Measurements from ENCODE around the gene EPHB2. TPM values are rescaled to one million over a fixed set of nuclear protein-coding genes. Genes with fewer than 3 reads are reported as not detected.

The EPHB2 gene
- total RNA-seq, 1 donor from 2014 or later, result 3.9 TPM

DNA sequence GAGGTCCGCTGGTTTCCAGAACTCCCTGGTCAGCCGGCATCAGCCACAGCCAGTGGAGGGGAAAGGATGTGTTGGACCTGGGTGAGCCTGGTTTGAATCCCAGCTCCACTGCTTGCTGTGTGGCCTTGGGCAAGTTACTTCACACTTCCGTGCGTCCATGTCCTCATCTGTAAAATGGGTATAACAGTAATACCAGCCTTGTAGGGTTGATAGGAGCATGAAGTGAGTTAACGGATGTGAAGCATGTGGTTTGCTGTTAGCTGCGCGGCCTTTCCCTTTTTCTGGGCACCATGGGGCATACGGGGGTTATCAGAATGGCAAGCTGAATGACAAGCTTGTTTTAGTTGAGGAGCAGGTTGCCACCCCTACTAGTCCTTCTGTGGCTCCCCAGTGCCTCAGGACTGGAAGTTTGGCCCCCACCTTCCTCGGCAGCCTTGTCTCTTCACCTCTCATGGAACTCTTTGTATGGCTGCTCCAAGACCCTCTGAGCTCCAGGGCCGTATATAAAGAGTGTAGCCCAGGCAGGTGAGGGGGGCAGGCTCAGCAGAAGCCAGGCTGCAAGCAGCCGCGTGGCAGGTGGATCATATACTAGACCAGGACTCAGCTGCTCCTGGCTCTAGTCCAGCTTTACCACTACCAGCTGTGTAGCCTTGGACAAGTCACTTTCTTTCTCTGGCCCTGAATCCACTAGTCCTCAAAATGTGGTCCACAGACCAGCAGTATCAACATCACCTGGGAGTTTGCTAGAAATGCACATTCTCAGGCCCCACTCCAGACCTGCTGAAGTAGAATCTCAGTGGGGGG is 166.7 kb downstream of the EPHB2 start:
- no peak for DNase-seq (ENCODE audit: extremely low spot score in 2 of 2)
- TF ChIP-seq, protein P1, sequence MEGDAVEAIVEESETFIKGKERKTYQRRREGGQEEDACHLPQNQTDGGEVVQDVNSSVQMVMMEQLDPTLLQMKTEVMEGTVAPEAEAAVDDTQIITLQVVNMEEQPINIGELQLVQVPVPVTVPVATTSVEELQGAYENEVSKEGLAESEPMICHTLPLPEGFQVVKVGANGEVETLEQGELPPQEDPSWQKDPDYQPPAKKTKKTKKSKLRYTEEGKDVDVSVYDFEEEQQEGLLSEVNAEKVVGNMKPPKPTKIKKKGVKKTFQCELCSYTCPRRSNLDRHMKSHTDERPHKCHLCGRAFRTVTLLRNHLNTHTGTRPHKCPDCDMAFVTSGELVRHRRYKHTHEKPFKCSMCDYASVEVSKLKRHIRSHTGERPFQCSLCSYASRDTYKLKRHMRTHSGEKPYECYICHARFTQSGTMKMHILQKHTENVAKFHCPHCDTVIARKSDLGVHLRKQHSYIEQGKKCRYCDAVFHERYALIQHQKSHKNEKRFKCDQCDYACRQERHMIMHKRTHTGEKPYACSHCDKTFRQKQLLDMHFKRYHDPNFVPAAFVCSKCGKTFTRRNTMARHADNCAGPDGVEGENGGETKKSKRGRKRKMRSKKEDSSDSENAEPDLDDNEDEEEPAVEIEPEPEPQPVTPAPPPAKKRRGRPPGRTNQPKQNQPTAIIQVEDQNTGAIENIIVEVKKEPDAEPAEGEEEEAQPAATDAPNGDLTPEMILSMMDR (IDR thresholded peaks at IDR 0.05), result no peak
- TF ChIP-seq POLR2A (IDR thresholded peaks at IDR 0.05), result no peak
- no peak for TF ChIP-seq POLR2AphosphoS5 (IDR thresholded peaks at IDR 0.05; ENCODE audit: insufficient read depth in 1 of 2, low read depth in 1 of 2)
- intact Hi-C loops (cut with DNase I), result no loop called here
- Histone ChIP-seq H3K27ac (no peak overlapping the region), H3K27me3 (no peaks in the 10 kb centered on the region), H3K9me3 (no peaks in the 10 kb centered on the region), H3K36me3 (no peaks in the 10 kb centered on the region), H3K4me1 (no peaks in the 10 kb centered on the region), H3K4me3 (no peak overlapping the region)

DNA sequence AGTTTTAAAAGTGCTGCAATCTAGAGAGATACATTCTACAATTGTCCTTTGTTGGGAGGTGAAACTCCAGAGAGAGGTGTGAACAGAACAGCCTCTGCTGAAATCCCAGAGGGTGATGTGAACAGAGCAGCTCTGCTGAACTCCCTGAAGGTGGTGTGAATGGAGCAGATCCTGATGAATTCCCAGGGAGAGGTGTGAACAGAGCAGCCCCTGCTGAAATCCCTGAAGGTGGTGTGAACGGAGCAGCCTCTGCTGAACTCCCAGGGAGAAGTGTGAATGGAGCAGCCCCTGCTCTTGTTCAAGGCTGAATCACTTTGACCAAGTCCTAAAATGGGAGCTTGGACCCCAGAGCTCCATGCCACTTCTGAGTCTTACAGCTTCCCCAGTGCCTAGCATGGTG is 167.3 kb downstream of the EPHB2 start:
- H3K27ac ChIP-seq, result no peak overlapping the region
- no peaks in the 10 kb centered on the region for H3K36me3 ChIP-seq
- no peaks in the 10 kb centered on the region for H3K4me1 ChIP-seq
- no peaks in the 10 kb centered on the region for H3K27me3 ChIP-seq
- TF ChIP-seq, protein P1 (IDR thresholded peaks at IDR 0.05), result no peak
- no peak for TF ChIP-seq POLR2A (IDR thresholded peaks at IDR 0.05)
- TF ChIP-seq POLR2AphosphoS5 (IDR thresholded peaks at IDR 0.05; ENCODE audit: insufficient read depth in 1 of 2, low read depth in 1 of 2), result no peak
- H3K9me3 ChIP-seq, result no peaks in the 10 kb centered on the region
- H3K4me3 ChIP-seq, result no peak overlapping the region
- DNase-seq (ENCODE audit: extremely low spot score in 2 of 2), result no peak
- intact Hi-C loops (cut with DNase I), result no loop called here

DNA sequence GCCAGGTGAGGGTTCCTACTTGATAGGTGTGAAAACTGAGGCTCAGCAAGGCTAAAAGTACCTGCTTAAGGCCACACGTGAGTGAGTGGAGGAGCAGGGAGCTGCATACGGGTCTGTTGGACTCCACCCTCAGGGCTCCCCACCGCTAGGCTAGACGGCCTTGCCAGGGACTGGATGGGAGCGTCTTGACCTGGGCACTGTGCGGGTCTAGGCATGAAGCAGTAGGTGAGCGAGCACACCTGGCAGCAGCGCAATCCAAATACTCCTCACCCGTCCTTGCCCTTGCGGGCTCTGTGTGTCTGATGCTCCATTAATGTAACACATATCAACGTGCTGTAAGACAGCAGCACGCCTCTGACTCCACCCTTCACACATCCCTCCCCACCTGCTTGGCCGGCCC is 168.0 kb downstream of the EPHB2 start:
- TF ChIP-seq, protein P1 (IDR thresholded peaks at IDR 0.05), result no peak
- TF ChIP-seq POLR2AphosphoS5 (IDR thresholded peaks at IDR 0.05; ENCODE audit: insufficient read depth in 1 of 2, low read depth in 1 of 2) (no peak), POLR2A (IDR thresholded peaks at IDR 0.05) (no peak)
- no peak overlapping the region for H3K27ac ChIP-seq
- no peaks in the 10 kb centered on the region for H3K9me3 ChIP-seq
- no peaks in the 10 kb centered on the region for H3K27me3 ChIP-seq
- intact Hi-C loops (cut with DNase I), result no loop called here
- H3K36me3 ChIP-seq, result no peaks in the 10 kb centered on the region
- no peaks in the 10 kb centered on the region for H3K4me1 ChIP-seq
- DNase-seq (ENCODE audit: extremely low spot score in 2 of 2), result no peak
- H3K4me3 ChIP-seq, result no peak overlapping the region

DNA sequence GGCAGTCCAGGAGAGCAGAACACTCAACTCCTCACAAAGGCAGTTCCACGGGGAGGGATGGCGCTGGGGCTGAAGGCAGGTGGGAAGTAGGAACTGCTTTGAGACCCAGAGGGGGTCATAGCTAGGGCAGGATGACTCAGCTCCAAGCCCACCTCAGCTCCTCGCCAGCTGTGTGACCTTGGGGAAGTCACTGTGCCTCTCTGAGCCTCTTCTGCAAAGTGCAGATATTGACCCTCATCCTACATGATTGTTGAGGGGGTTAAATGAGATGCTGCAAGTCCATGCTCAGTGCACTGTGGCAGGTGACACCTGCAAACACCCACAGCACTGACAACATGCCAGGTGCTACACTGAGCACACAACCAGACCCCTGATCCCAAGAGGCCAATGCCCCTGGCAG is 168.8 kb downstream of the EPHB2 start:
- no peak overlapping the region for H3K4me3 ChIP-seq
- no peak for DNase-seq (ENCODE audit: extremely low spot score in 2 of 2)
- TF ChIP-seq POLR2AphosphoS5 (IDR thresholded peaks at IDR 0.05; ENCODE audit: insufficient read depth in 1 of 2, low read depth in 1 of 2) (no peak), POLR2A (IDR thresholded peaks at IDR 0.05) (no peak)
- TF ChIP-seq, protein P1 (IDR thresholded peaks at IDR 0.05), result no peak
- no peaks in the 10 kb centered on the region for H3K27me3 ChIP-seq
- no peaks in the 10 kb centered on the region for H3K4me1 ChIP-seq
- intact Hi-C loops (cut with DNase I), result no loop called here
- no peaks in the 10 kb centered on the region for H3K9me3 ChIP-seq
- H3K27ac ChIP-seq, result no peak overlapping the region
- H3K36me3 ChIP-seq, result no peaks in the 10 kb centered on the region

DNA sequence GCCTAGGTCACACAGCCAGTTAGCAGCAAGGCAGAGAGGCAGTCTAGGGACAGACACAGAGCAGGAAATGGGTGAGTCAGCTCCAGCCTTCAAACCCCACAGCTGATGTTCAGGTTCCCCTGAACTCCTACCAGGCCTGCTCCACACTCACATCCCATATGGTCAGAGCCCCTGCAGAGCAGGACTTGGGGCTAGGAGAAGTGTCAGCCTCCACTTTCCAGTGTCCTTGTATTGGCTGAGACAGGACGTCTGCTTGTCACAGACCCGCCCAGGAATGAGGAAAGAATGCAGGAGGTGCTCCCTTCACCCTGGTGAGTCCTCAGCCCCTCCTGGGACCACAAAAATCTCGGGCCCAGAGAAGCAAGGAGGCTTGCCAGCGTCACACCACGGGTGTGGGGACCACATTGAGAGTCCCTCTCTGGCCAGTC is 169.5 kb downstream of the EPHB2 start:
- Histone ChIP-seq H3K4me1 (no peaks in the 10 kb centered on the region), H3K9me3 (no peaks in the 10 kb centered on the region), H3K27ac (no peak overlapping the region), H3K4me3 (no peak overlapping the region), H3K36me3 (no peaks in the 10 kb centered on the region), H3K27me3 (no peaks in the 10 kb centered on the region)
- intact Hi-C loops (cut with DNase I), result no loop called here
- TF ChIP-seq POLR2AphosphoS5 (IDR thresholded peaks at IDR 0.05; ENCODE audit: insufficient read depth in 1 of 2, low read depth in 1 of 2), result no peak
- no peak for TF ChIP-seq POLR2A (IDR thresholded peaks at IDR 0.05)
- TF ChIP-seq, protein P1 (IDR thresholded peaks at IDR 0.05), result no peak
- no peak for DNase-seq (ENCODE audit: extremely low spot score in 2 of 2)

All from vagina (tissue), 2 donors.